Gastroesophageal sphincter (tissue), 4 donors: Measurements from ENCODE around the gene LRRIQ1. TPM values are rescaled to one million over a fixed set of nuclear protein-coding genes. Genes with fewer than 3 reads are reported as not detected.

ENCODE experiments used
- ATAC-seq: fragments of 150-250 bp; one replicate; pipeline ENCODE4 v1.9.1; 2016; ENCODE audit warnings: mild to moderate bottlenecking, moderate library complexity
- H3K27ac ChIP-seq, 4 donors: fragments of 200-600 bp; sonication (generic) in 3 of 4; 1 replicate in 3 of 4; 2 replicates in 1 of 4; pipeline ENCODE4 v1.5.1; 2016 to 2019
- H3K27me3 ChIP-seq: fragments of 200-600 bp; sonication (generic); one replicate; pipeline ENCODE4 v1.5.1; 2019
- H3K36me3 ChIP-seq, 2 donors: fragments of 200-600 bp; sonication (generic); one replicate each; pipeline ENCODE4 v1.5.1; 2019; ENCODE audit warnings: control low read depth in 1 of 2
- H3K4me1 ChIP-seq, 3 donors: fragments of 200-600 bp; sonication (generic); 1 replicate in 2 of 3; 2 replicates in 1 of 3; pipeline ENCODE4 v1.5.1; 2016 to 2019; ENCODE audit warnings: control low read depth in 2 of 3
- H3K4me3 ChIP-seq, 2 donors: fragments of 200-600 bp; sonication (generic); one replicate each; pipeline ENCODE4 v1.5.1; 2019; ENCODE audit warnings: mild to moderate bottlenecking in 1 of 2, moderate library complexity in 1 of 2
- H3K9me3 ChIP-seq, 3 donors: fragments of 200-600 bp; sonication (generic); one replicate each; pipeline ENCODE4 v1.5.1; 2017 to 2019; ENCODE audit warnings: control low read depth in 2 of 3
- CTCF ChIP-seq, 4 experiments: fragments of 200-600 bp in 2 of 4; fragments of 450-650 bp in 2 of 4; sonication (generic) in 1 of 4; IDR thresholded peaks; one replicate each; pipeline ENCODE4 v1.5.1; 2017 to 2019; ENCODE audit warnings: antibody characterized with exemption in 4 of 4, mild to moderate bottlenecking in 2 of 4, moderate library complexity in 2 of 4
- EP300 ChIP-seq: sonication (generic); formaldehyde crosslinking; IDR thresholded peaks from one replicate; pipeline ENCODE4 v1.6.1; 2017; ENCODE audit warnings: antibody characterized with exemption, mild to moderate bottlenecking
- POLR2A ChIP-seq, 2 donors: fragments of 450-650 bp; IDR thresholded peaks; one replicate each; pipeline ENCODE4 v1.6.1; 2017; ENCODE audit warnings: antibody characterized with exemption in 2 of 2, mild to moderate bottlenecking in 2 of 2, moderate library complexity in 1 of 2
- POLR2AphosphoS5 ChIP-seq: sonication (generic); formaldehyde crosslinking; IDR thresholded peaks from one replicate; pipeline ENCODE4 v1.6.1; 2017; ENCODE audit warnings: antibody characterized with exemption
- WGBS, 2 donors: methylation state at CpG; one replicate each; pipeline ENCODE4 v1.1.5; 2018; ENCODE audit warnings: low coverage in 1 of 2; 5-methylcytosine and 5-hydroxymethylcytosine counted together
- total RNA-seq, 4 donors: library from RNA; depleted of rRNA; stranded (reverse); fragments of >200 nt; gene quantifications; one replicate each; pipeline ENCODE4 v1.1.0, GENCODE V29; 2016

LRRIQ1 gene
- total RNA-seq, 4 donors from 2014 or later: 0.31 to 1.4 (median 0.54) TPM; not detected in 1

DNA sequence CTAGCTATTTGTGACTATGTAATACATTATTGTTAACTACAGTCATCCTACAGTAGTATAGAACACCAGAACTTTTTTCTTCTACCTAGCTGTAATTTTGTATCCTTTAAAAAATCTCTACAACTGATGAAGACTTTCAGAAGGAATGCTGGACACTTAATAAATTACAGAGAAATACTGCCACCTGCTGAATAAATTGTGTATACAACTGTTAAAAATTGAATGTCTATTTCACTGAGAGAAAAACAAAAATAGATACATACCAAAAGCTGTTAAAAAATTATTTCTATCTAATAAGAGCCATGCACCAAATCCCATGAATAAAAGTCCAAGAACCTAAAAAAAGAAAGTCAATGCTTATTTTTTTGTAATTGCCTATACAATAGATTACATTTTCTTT, 6.7 kb upstream of the LRRIQ1 start:
- ATAC-seq: no peak
- H3K4me3 ChIP-seq: no peak overlapping the region
- peaks cover 17% of the 10 kb centered on the region for H3K27me3 ChIP-seq
- no peak for TF ChIP-seq POLR2A (IDR thresholded peaks at IDR 0.05)
- no peak for TF ChIP-seq POLR2AphosphoS5
- TF ChIP-seq CTCF (IDR thresholded peaks at IDR 0.05): peak in 3 of 4 experiments; percentile 32 to 55 (median 40)
- H3K27ac ChIP-seq: no peak overlapping the region
- no peaks in the 10 kb centered on the region for H3K36me3 ChIP-seq
- H3K4me1 ChIP-seq: no peaks in the 10 kb centered on the region
- no peaks in the 10 kb centered on the region for H3K9me3 ChIP-seq

DNA sequence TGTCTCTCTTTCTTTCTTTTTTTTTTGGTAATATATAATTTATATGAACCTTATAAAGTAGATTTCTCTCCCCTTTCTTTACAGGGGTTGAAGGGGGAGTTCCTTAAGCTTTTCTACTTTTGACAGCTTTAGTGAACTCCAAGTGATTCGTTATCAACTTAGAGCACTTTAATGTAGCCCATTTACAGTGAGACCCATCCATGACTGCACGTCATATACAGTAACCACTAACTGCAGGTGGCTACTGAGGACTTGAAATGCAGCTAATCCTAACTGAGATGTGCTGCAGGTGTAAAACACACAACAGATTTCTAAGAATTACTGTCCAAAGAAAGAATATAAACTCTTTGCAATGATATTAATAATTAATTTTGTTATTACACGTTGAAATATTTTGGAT, 582 bp downstream of the LRRIQ1 start:
- Histone ChIP-seq H3K27me3 (no peaks in the 10 kb centered on the region), H3K9me3 (no peaks in the 10 kb centered on the region), H3K4me1 (peaks cover 0 to 9% (median 0%) of the 10 kb centered on the region in 3 donors), H3K4me3 (peak overlapping the region; percentile 57), H3K27ac (no peak overlapping the region), H3K36me3 (no peaks in the 10 kb centered on the region)
- TF ChIP-seq POLR2AphosphoS5 (no peak), CTCF (IDR thresholded peaks at IDR 0.05) (no peak), EP300 (no peak), POLR2A (IDR thresholded peaks at IDR 0.05) (no peak)
- WGBS, 2 donors: 15 to 19% methylated on average over 3 of the region's 3 CpGs
- no peak for ATAC-seq

- Histone ChIP-seq H3K9me3 (no peaks in the 10 kb centered on the region), H3K4me1 (peaks cover 0 to 6% (median 0%) of the 10 kb centered on the region in 3 donors), H3K27me3 (peaks cover 4% of the 10 kb centered on the region), H3K27ac (no peak overlapping the region), H3K4me3 (no peak overlapping the region), H3K36me3 (no peaks in the 10 kb centered on the region)
- no peak for TF ChIP-seq EP300
- no peak for TF ChIP-seq POLR2A (IDR thresholded peaks at IDR 0.05)
- TF ChIP-seq CTCF (IDR thresholded peaks at IDR 0.05): no peak
- no peak for TF ChIP-seq POLR2AphosphoS5
- WGBS, 2 donors: 25 to 43% methylated on average over 1 of the region's 1 CpG
- no peak for ATAC-seq
These were observed 5.2 kb downstream of the LRRIQ1 start for GRCh38 chr12:85041395-85041794.

DNA sequence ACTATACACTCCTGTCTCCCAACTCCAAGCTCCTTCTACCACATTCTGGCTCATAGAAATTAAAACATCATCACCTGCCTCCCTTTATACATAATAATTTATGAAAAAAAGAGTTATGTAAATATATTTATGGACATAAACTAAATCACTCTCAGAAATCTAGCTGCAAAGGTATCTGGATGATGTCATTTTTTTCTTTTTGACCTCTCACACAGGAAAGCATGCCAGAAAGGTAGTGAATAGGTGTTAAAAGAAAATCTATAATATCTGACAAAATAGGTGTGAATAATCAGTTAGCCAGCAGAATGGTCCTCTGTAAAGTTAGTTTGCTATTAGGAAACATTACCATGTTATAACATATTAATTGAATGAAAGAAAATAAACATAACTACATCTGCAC, 7.7 kb downstream of the LRRIQ1 start:
- Histone ChIP-seq H3K9me3 (no peaks in the 10 kb centered on the region), H3K4me3 (no peak overlapping the region), H3K27ac (no peak overlapping the region), H3K36me3 (no peaks in the 10 kb centered on the region), H3K27me3 (peaks cover 4% of the 10 kb centered on the region), H3K4me1 (no peaks in the 10 kb centered on the region)
- TF ChIP-seq CTCF (IDR thresholded peaks at IDR 0.05) (no peak), EP300 (no peak), POLR2AphosphoS5 (no peak), POLR2A (IDR thresholded peaks at IDR 0.05) (no peak)
- no peak for ATAC-seq

GRCh38 chr12:85057370-85057963, 21.3 kb downstream of the LRRIQ1 start:
- Histone ChIP-seq H3K27ac (no peak overlapping the region), H3K27me3 (no peaks in the 10 kb centered on the region), H3K4me1 (no peaks in the 10 kb centered on the region), H3K36me3 (no peaks in the 10 kb centered on the region), H3K9me3 (no peaks in the 10 kb centered on the region), H3K4me3 (no peak overlapping the region)
- WGBS, 2 donors: 43 to 58% methylated on average over 2 of the region's 2 CpGs
- TF ChIP-seq CTCF (IDR thresholded peaks at IDR 0.05): peak; percentile 33 to 75 (median 50)
- TF ChIP-seq EP300: no peak
- ATAC-seq: no peak
